ENCODE results near the gene CNTN5. TPM values are rescaled to one million over a fixed set of nuclear protein-coding genes. Genes with fewer than 3 reads are reported as not detected.
A peak's percentile ranks its signal among the peaks of the same experiment; 100 is the strongest.

CNTN5 gene
- total RNA-seq, 1 experiment from 2014 or later, result not detected

DNA sequence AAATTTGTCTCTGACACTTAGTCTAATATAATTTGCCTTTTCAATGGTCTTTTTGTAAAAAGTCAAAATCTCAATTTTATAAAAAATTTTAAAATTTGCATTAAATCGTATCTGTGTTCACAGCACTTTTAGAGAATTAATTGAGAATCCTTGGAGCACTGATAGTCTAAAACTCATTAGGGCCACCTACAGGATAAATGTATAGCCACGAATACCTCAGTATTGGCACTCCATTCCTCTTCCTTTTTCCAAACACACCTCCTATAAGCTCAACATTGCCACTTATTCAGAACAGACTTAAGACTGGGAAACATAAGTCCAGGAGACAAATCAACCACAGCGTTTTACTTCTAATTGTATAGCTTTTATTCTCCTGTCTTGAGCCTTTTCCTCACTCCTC lies 890.4 kb downstream of the CNTN5 start:
- no peak for DNase-seq (ENCODE audit: low read depth)

DNA sequence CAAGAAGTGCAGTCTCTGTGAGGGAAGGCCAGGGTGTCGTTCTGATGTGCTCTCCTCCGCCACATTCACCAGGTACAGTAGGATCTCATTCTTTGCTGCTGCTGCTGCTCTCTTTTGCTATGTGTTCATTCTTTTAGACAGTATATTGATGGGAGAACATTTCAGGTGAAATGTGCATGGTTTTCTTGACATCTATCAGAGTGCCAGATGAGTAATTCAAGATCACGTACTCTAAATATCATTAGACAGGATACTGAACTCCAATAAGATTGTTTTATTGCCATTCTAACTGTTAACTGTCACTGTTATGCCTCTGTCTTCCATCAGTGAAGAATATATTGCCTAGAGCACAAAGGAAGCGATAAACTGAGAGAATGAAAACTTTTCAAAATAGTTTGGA lies 895.3 kb downstream of the CNTN5 start:
- DNase-seq (ENCODE audit: low read depth), result no peak

DNA sequence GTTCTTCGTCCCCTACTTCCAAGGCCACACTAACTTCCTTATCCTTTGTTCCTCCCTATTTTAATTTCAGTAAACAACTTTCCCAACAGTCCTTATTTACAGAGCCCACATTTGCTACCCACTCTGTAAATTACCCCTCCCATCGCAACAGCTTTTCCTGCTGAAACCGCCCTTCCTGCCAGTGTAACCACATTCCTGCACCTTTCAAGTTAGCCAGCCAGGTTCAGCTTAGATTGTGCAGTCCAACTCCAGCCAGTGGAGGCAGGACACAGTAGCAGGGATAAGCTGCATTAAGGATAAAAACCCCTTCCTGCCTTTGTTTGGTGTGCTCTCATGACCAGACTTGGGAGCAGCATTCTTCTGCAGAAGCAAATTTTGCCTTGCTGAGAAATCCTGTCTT lies 898.0 kb downstream of the CNTN5 start:
- DNase-seq (ENCODE audit: low read depth), result no peak

DNA sequence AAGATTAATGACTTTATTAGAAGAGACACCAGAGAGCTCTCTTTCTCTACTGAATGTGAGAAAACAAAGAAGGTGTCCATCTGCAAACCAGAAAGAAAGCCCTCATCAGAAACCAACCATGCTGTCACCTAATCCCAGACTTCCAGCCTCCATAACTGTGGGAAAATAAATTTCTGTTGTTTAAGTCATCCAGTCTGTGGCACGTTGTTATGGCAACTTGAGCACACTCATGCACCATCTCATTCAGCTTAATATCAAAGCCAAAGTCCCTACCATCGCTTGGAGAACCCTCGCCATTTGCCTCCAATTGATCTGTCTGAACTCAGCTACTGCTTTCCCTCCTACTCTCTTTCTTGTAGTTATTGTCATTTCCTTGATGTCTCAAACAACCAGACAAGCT lies 900.2 kb downstream of the CNTN5 start:
- DNase-seq (ENCODE audit: low read depth), result peak; percentile 47

DNA sequence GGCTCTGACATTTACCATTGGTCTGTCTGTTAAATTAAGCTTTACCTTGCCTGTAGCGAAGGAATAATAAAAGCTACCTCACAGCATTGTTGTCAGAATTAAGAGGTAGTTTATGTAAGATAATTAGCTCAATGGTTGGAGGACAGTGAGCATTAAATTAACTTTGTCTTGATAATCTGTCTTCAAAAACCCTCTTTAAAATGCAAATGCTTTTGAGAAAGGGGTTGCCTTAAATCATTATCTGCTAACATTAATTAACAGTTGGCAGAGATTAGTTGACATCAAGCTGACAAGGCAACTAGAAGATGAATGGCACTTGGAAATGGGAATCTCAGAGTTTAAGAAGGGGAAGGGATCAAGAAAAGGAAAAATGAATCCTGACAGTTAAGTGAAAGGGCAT lies 905.2 kb downstream of the CNTN5 start:
- no peak for DNase-seq (ENCODE audit: low read depth)

DNA sequence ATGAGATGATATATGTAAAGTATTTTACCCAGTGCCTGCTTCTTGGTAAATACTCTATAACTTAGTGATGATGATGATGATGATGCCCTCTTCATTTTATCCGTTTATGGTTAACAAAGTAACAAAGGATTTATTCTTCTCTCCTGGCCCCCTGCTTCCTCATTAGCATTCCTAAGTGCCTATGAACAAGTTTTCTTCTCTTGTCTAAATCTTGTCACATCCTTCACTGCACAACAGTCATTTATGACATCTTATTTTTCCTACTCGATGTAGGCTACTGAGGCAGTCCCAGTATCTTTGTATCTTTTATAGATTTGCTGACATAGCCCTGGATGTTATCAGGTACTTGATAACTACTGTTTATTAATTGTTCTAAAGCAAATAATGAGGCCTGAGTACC lies 911.9 kb downstream of the CNTN5 start:
- DNase-seq (ENCODE audit: low read depth), result no peak

DNA sequence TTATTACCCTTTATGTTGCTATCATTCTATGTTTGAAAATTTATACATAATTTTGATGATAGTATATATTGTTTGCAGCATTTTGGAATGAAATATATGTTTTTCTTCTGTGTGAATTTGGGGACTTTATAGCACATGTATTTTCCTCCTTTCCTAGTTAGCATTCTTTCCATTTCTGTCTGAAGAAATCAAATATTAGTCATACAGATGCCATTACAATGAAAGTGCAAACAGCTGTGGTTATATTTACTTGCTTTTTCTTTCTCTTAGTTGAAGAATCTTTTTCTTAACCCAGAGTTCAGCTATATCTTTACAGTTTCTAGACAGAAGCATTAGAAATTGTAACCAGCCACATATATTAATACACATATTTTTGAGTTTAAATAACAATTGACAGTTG lies 913.3 kb downstream of the CNTN5 start:
- peak; percentile 30 for DNase-seq (ENCODE audit: low read depth)

DNA sequence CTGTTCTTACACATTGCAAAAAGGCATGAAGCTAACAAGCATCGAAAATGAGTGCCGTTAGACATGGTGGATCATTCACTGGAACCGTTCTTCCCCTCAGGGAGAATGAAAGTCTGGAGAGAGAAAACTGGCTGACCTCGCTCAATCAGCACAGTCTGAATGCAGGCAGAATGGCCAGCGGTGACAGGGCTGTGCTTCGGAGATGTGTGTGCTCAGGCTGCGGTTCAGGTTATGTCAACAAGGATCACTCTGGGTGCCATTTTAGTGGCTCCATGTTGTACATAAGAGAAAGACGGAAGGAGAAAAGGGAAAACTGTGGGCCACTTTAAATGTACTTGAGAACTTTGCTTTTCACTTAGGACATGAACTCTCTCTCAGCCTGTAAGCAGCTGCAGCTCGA lies 916.6 kb downstream of the CNTN5 start:
- DNase-seq (ENCODE audit: low read depth), result no peak

DNA sequence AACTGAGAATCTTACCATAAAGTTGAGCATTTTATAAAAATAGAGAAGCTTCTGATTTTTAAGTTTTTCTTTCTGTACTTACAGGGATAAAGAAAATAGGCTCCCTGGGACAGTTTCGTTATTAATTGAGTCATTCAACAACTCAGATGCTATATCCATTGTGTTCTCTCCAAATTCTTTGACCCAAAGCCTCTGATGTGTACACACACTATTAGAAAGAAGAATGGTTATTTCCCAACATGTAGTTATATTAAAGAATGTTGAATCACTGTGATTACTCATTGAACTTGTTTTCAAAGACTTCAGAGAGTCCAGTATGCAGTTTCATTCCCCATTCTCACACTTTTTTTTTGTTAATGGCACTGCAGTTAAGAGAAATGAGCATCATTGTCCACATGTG lies 932.1 kb downstream of the CNTN5 start:
- DNase-seq (ENCODE audit: low read depth), result peak; percentile 65

DNA sequence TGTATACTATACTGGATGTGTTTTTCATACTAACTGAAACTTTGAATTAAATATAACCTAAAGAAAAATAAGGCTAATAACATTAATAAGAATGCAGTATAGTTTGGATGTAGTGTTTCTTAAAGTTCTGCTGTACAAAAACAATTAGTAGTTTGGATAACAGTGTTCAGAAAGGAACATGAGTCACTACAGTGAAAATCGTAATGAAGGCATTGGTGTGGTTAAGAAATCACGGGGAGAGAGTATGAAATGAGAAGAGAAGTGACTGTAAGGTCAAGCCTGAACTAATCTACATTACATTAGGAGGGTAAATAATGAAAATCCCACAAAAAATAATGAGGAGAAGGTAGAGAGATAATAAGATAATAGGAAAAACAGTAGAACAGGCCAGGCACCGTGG lies 939.8 kb downstream of the CNTN5 start:
- no peak for DNase-seq (ENCODE audit: low read depth)

DNA sequence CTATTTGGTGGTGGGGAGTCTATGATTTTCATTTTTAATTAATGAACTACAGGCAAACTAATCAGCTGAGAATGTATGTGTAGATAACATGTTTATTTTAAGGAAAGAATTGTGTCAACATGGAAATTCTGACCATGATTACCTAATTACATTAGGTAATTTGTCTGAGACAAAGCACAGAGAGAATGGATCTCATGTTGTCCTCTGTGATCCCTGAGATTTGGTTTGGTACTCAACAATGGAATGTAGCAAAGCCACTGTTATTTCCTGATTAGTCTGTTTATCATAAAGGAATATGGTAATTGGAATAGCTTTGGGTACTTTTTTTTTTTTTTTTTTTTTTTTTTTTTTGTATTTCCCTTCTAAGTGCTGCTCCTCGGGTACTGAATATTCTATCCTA lies 947.6 kb downstream of the CNTN5 start:
- DNase-seq (ENCODE audit: low read depth), result no peak

DNA sequence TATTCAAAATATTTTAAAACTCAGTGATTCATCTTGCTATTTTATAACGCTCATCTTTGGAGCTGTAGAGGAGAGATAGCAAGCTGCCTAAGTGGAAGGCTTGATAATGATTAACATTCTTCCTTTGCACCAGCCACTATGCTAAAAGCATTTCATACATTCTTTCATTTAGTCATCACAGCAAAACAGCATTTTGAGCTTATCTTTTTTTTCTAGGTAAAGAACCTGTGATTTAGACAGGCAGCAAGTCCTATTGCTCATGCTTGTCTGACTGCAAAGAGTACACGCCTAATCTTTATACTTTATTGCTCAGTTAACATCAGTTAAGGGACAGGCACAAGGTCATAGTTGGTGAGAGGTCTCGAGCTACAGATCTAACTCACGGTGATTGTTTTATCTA lies 953.2 kb downstream of the CNTN5 start:
- no peak for DNase-seq (ENCODE audit: low read depth)

DNA sequence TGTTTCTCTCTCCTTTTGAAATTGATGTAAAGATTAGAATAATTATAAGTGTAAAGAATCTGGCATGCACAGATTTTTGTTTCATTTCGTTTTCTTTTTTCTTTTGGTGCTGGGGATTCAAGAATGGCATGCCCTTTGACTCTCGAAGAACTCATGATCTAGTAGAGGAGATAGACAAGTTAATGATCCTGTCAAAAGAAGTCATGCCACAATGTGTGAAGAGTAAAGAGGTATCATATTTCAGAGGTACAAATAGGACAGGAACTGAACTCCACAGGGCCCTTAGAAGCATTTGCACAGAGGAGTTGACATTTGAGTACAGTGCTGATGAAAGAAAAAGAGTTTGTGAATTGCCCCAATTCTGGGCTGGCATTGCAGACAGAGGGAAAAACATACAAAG lies 958.3 kb downstream of the CNTN5 start:
- DNase-seq (ENCODE audit: low read depth), result no peak

DNA sequence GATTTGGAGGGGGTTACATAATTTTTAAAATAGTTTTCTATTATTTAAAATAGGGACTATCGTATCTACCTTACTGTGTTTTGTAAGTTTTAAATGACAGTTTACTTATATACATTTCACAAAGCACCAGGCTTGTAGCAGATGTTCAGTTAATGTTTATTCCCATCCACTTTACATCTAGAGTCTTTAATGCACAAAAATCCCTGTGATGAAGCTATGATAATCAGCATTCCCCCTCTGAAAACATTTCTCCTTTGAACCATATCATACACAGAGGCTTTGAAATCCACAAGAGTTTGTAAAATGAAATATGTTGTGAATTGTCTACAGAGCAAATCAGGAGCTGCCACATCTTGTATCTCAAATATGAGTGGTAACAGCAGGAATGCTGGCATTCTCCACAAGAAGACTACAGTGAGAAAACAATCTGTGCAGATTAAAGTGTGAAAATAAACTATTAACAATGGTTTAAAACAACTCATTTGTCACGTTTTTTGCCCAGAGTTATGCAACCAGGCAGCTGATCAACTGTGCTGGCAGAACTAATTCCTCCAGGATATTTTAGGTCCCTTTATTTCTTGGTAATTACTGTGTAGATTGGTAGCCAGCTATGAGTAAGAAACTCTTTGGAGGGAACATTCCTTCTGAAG lies 967.2 kb downstream of the CNTN5 start:
- DNase-seq (ENCODE audit: low read depth), result no peak

DNA sequence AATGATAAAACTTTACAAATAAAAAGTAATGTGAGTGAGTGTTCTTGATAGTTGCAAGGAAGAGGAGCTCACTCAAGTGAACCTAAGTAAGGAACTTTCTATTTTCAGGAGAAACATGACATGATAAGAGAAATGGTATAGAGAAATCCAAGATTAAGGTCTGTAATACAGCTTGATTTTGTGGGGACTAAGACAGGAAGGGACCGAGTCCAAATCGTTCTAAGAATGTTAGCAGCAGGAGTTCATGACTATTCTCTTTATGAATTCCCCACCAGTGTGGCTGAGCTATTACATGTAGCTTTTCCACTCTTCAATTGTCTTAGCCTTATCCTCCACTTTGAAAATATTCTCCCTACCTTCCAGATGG lies 967.7 kb downstream of the CNTN5 start:
- DNase-seq (ENCODE audit: low read depth), result no peak

DNA sequence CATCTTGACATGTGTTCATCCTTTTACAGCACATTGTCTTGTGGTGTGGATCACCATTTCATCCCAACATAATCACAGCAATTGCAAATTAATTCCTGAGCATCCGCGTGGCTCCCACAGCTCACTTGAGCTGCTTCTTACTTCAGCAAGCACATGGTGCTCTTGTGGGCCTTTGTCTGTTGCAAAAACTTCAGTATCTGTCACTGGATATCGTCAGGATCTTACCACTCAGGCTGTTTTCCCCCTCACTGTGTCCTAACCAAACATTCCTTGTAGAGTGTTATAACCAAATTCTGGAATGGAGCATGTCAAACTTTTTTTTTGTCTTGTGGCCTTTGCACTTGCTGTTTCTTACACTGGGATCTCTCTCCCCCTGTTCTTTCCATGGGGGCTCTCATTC lies 983.2 kb downstream of the CNTN5 start:
- DNase-seq (ENCODE audit: low read depth), result no peak

DNA sequence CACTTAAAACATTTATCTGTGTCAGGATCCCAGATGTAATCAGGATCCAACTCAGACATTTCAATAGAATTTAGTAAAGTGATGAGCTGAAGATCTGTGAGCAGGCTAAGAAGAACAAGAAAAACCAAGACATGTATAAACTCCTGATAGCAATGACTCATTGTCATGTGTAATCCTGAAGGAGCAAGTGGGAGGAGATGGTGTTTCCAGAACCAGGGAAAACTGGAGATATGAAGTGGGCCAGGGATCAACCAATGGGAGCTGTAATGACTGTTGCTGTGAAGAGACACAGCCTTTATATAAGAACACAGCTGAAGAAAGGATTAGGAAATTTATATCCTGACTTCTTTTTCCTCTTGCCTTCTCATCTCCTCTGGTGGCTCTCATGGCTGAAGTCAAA lies 983.8 kb downstream of the CNTN5 start:
- DNase-seq (ENCODE audit: low read depth), result peak; percentile 62

DNA sequence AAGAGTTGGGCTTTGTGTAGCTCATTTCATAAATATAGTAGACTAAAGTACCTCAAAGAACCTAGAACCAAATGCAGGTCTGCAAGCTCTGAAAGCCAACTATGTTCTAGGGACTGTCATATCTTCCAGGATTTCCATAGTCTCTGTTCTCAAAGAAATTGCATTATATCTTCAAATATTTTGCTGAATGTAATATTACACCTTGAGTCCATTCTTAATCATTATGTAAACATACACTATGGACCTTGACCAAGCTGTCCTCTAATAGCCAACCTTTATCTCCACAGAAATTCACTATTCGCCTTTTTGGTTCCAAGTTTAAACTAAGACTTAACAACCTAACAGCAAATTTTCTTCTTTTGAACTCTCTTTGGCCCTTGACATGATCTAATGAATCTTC lies 987.7 kb downstream of the CNTN5 start:
- no peak for DNase-seq (ENCODE audit: low read depth)

DNA sequence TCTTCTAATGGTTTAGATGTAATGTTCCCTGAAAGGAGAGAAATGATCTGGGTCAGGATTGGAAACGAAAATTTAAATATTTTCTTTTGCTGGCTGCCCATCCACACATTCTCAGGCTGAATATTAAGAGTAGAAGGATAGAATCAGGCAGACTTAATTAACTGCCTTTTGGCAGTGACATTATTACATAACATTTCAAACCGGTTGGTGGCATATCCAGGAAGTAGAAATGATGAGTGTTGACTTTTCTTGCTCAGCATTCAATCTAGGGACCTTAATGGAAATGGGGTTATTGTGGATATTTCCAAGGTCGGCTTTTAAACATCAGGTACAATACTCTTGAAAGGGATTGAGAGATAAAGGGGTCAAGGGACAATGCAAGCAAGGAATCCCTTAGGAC lies 989.0 kb downstream of the CNTN5 start:
- no peak for DNase-seq (ENCODE audit: low read depth)

DNA sequence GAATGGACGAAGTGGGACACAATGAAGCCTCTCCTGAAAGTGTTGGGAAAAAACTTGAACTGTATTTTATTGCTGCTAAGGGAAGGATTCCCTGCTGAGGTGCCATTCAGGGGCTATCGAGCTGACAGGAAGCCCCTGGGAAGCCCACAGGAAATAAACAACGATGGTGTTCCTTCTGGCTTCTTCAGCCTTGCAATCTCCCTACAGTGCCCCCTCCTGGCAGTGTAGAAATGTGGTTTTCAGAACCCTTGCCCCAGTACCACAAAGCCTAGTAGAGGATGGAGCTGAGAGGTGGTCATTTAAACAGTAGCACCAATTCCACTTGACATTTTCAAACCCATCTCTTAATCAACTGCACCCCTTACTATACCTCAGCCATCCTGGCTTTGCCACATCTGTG lies 989.6 kb downstream of the CNTN5 start:
- DNase-seq (ENCODE audit: low read depth), result no peak

DNA sequence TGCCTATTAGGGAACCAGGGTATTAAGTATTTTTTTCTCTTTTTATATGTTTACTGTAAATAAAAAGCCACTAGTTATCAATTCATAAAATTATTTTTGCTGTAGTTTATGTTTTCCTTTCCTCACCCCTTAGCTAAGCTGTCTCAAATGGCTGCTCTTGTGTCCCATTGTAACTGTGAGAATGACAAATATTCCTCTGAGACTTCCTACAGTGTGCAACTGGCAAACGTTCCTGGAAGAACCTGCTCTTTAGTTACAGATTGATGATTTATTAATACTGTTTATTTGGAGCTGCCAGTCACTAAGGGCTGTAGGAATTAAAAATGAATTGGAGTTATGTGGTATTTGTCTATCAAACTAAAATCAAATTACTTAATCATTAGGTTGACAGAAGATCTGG lies 990.9 kb downstream of the CNTN5 start:
- DNase-seq (ENCODE audit: low read depth), result no peak

DNA sequence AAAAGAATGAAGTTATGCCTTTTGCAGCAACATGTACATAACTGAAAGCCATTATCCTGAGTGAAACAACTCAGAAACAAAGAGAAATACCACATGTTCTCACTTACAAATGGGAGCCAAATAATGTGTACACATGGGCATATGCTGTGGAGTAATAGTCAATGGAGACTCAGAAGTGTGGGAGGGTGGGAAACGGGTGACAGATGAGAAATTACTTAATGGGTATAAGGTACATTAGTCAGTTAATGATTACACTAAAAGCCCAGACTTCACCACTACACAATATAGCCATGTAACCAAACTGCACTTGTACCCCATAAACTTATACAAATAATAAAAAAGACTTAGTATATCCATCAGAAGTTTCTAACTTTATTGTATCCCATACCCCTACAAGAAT lies 992.3 kb downstream of the CNTN5 start:
- no peak for DNase-seq (ENCODE audit: low read depth)

DNA sequence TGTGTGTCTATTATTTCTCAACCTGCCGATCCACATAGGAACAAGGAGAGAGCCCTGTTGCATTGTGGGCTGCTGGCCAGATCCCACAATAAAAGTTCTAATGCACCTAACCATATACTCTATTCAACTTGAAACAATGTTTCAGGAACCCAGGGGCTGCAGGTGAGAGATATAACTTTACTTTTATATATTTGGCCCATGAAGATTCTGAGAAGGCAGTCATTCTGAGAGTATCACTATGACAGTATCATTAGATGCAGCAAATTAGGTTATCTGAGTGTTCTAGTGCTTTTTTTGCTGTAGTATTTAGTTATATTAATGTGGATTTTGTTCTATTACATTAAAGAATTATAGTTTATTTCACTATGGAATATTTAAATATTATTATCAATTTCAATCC lies 1011.2 kb downstream of the CNTN5 start:
- no peak for DNase-seq (ENCODE audit: low read depth)

DNA sequence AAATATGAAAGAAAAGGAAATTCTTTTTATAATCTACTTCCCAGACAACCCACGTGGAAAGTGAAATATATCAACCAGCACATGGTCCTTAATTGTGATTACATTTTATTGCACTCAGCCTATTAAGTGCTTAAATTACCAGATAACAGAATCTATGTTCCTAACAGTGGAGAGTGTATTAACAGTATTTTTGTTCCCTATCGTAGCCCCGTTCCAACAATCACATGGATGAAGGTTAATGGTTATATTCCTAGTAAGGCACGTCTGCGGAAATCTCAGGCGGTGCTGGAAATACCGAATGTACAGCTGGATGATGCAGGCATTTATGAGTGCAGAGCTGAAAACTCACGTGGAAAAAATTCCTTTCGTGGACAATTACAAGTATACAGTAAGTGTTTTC lies 1040.3 kb downstream of the CNTN5 start:
- no peak for DNase-seq (ENCODE audit: low read depth)

Measured in HT1080 (cell line).